Kidney (tissue), 14 donors: ENCODE measurements around the gene NBDY. TPM values are rescaled to one million over a fixed set of nuclear protein-coding genes. Genes with fewer than 3 reads are reported as not detected.

Source experiments
- DNase-seq, 5 donors: peaks; one replicate each; pipeline ENCODE4 v3.0.0-alpha.2; 2013 to 2020
- FAIRE-seq: peaks from 2 replicates; lab custom pipeline; 2012; peaks lifted over from hg19 to GRCh38; lab: Jason Lieb, UNC
- H3K27ac ChIP-seq, 2 donors: one replicate each; pipeline ENCODE4 v1.7.0; 2013; ENCODE audit warnings: low read depth in 2 of 2, low read length in 2 of 2, inconsistent platforms in 1 of 2
- H3K27me3 ChIP-seq: one replicate; pipeline ENCODE4 v1.7.1; 2013; ENCODE audit warnings: low read length, inconsistent platforms; ENCODE audit not compliant: control insufficient read depth, insufficient read depth
- H3K36me3 ChIP-seq, 3 donors: one replicate each; pipeline versions ENCODE4 v1.7.0 to v1.7.1; 2013; ENCODE audit warnings: low read length in 3 of 3, control low read depth in 1 of 3, inconsistent platforms in 1 of 3; ENCODE audit not compliant: insufficient read depth in 3 of 3, control insufficient read depth in 2 of 3
- H3K4me1 ChIP-seq, 3 donors: one replicate each; pipeline versions ENCODE4 v1.7.0 to v1.7.1; 2013; ENCODE audit warnings: low read length in 3 of 3, inconsistent platforms in 1 of 3, low read depth in 1 of 3; ENCODE audit not compliant: control insufficient read depth in 2 of 3, insufficient read depth in 2 of 3
- H3K4me3 ChIP-seq, 3 donors: one replicate each; pipeline versions ENCODE4 v1.7.0 to v1.8.1; 2013; ENCODE audit warnings: low read length in 3 of 3, control low read depth in 1 of 3, inconsistent platforms in 1 of 3
- H3K9ac ChIP-seq, 3 donors: one replicate each; pipeline versions ENCODE4 v1.7.0 to v1.7.1; 2013; ENCODE audit warnings: low read length in 3 of 3, control low read depth in 1 of 3, inconsistent platforms in 1 of 3
- H3K9me3 ChIP-seq, 3 donors: one replicate each; pipeline versions ENCODE4 v1.7.0 to v1.7.1; 2013; ENCODE audit warnings: low read length in 3 of 3, control low read depth in 1 of 3, inconsistent platforms in 1 of 3; ENCODE audit not compliant: control insufficient read depth in 2 of 3, insufficient read depth in 1 of 3
- CTCF ChIP-seq: IDR thresholded peaks from 3 replicates; pipeline ENCODE4 v1.5.1; 2012; ENCODE audit warnings: mild to moderate bottlenecking, moderate library complexity, borderline replicate concordance; ENCODE audit not compliant: insufficient read depth; ENCODE audit errors: extremely low read depth
- intact Hi-C: fragments of 100-400 bp; cut with DNase I; formaldehyde crosslinking; loops from one replicate; pipeline ENCODE4 v1.11.1; 2022
- polyA plus RNA-seq: library from polyadenylated mRNA; stranded (reverse); fragments of 350-450 nt; fragmentation: Illumina TruSeq; extraction: RNeasy Lipid Tissue Mini Kit (QIAGEN cat#74804); gene quantifications from one replicate; pipeline ENCODE4 v1.2.3, GENCODE V29; 2014; ENCODE audit warnings: low read depth, low replicate concordance; ENCODE audit not compliant: insufficient read depth
- total RNA-seq: library from RNA; stranded (reverse); fragmentation: NEBNext Ultra II Directional; extraction: Animal tissue kit (Norgen Biotek cat#: 25700); gene quantifications from one replicate; pipeline ENCODE4 v1.2.1, GENCODE V29; 2021
- donor health status: control.
- donor health status: control.
- donor health status: control.
- donor health status: control.
- donor health status: control.
- donor health status: DM: yes; HTN: yes; CAD: no.
- donor health status: Normal renal cell carcinoma (clear cell type).

NBDY gene
- total and polyA plus RNA-seq, 2 donors from 2014 or later, result 50.8 to 88.7 TPM

GRCh38 chrX:56853436-56853835, 124.4 kb downstream of the NBDY start:
- no peak for FAIRE-seq
- no peak overlapping the region for H3K9ac ChIP-seq
- DNase-seq, result no peak
- H3K4me3 ChIP-seq, result no peak overlapping the region
- no peaks in the 10 kb centered on the region for H3K9me3 ChIP-seq
- H3K27me3 ChIP-seq, result peaks cover 2% of the 10 kb centered on the region
- no peaks in the 10 kb centered on the region for H3K4me1 ChIP-seq
- no peaks in the 10 kb centered on the region for H3K36me3 ChIP-seq
- TF ChIP-seq CTCF, result no peak
- H3K27ac ChIP-seq, result no peak overlapping the region
- intact Hi-C loops, result no loop called here

GRCh38 chrX:56857042-56857441, 128.0 kb downstream of the NBDY start:
- peaks cover 2% of the 10 kb centered on the region for H3K27me3 ChIP-seq
- no peak overlapping the region for H3K9ac ChIP-seq
- H3K4me1 ChIP-seq, result no peaks in the 10 kb centered on the region
- no peak overlapping the region for H3K4me3 ChIP-seq
- no peaks in the 10 kb centered on the region for H3K9me3 ChIP-seq
- FAIRE-seq (no peak), DNase-seq (no peak)
- no peak for TF ChIP-seq CTCF
- intact Hi-C loops, result no loop called here
- no peak overlapping the region for H3K27ac ChIP-seq
- no peaks in the 10 kb centered on the region for H3K36me3 ChIP-seq

GRCh38 chrX:56860888-56861287, 131.8 kb downstream of the NBDY start:
- no peaks in the 10 kb centered on the region for H3K36me3 ChIP-seq
- peaks cover 4% of the 10 kb centered on the region for H3K27me3 ChIP-seq
- intact Hi-C loops, result no loop called here
- no peak overlapping the region for H3K9ac ChIP-seq
- H3K4me3 ChIP-seq, result no peak overlapping the region
- FAIRE-seq (no peak), DNase-seq (no peak)
- no peaks in the 10 kb centered on the region for H3K4me1 ChIP-seq
- no peak overlapping the region for H3K27ac ChIP-seq
- H3K9me3 ChIP-seq, result no peaks in the 10 kb centered on the region
- TF ChIP-seq CTCF, result no peak

Other genes starting within 250 kb of the NBDY start
- 31.9 TPM for gene UBQLN2, start 165.6 kb upstream of the NBDY start, total RNA-seq
- gene UBQLN2, start 165.6 kb upstream of the NBDY start, polyA plus RNA-seq, result 16.4 TPM